Heart left ventricle (tissue), 13 donors: ENCODE data around the gene SYT15.
"Not testable (repeated sequence)": the region's sequence is repeated elsewhere in the genome, so short reads cannot be mapped to it uniquely, and the experiment has no call there.

Experiments used
- POLR2A ChIP-seq, 2 donors: fragments of 450-650 bp; IDR thresholded peaks; one replicate each; pipeline ENCODE4 v1.6.1; 2017; ENCODE audit warnings: antibody characterized with exemption in 2 of 2, mild to moderate bottlenecking in 2 of 2, moderate library complexity in 2 of 2
- TF ChIP-seq, protein P1 (sequence below), 12 donors: fragments of 200-600 bp; sonication (generic) in 4 of 12; IDR thresholded peaks; one replicate each; pipeline versions ENCODE4 v1.5.0 to v1.8.0; 2018 to 2022; ENCODE audit warnings: antibody characterized with exemption in 12 of 12, mild to moderate bottlenecking in 5 of 12
- donor health status: ischemic (EF 13 %, LVEDD 7.1; RV severe dilation, severe dysfunction).
- donor health status: DM: no; HTN: yes; CAD: no.
- donor health status: DM: no; HTN: no; CAD: no.
- donor health status: ischemic (EF 25% LVEDD 6.9; RV normal size, moderate dysfunction).
- donor health status: ischemic (EF 25% LVEDD 5.7; RV mildly dilated, moderate dysfunction).
- donor health status: ischemic (EF 35%, LVEDD 5.7; RV mildly dilated, moderate dysfunction).
- donor health status: nonischemic (EF 11% LVEDD 7.7; RV severe dilation, severe dysfunction).
- donor health status: DM: yes; HTN: yes; CAD: no.
- donor health status: PGD.
- donor health status: ischemic (EF 29% LVEDD 5.4; RV normal size, mild dysfunction).
- donor health status: nonischemic (EF 23%, LVEDD 6.1; RV moderate dilation, normal function).

DNA sequence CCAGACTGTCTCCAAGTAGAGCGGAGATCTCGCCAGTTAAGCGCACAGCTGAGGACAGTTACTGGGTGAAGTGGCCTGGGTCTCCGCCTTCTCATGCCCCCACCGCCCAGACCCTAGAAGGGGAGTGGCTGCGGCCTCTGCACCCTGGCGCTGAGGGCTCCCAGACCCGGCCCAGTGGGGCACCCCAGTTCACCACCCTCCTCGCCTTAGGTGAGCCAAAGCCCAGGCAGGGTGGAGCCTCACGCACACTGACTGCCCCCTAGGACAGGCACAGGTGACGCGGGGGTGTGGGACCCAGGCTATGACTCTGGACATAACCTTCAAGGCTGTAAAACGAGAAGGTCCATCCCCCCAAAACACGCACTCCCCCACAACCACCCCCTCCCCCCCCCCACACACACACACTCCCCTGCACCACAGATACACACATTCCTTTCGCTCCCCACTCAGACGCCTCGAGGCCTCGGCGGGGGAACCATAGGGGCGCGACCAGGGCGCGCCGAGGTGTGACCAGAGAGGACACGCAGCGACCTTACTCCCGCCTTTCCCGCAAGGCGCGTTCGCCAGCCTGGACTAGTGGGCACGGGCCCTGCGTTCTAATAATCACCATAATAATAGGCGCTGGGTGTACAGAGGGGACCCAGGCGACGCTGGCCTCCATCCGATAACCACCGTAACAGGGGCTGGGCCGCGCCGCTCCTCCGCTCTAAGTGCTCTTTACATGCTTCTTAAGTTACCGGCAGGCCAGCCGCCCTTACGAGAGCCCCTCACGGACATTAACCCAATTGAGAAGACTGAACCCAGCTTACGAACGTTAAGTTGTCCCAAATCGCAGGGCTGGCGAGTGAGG is 1.1 kb upstream of the SYT15 start:
- TF ChIP-seq POLR2A (IDR thresholded peaks at IDR 0.05), result not testable (repeated sequence)
- TF ChIP-seq, protein P1, sequence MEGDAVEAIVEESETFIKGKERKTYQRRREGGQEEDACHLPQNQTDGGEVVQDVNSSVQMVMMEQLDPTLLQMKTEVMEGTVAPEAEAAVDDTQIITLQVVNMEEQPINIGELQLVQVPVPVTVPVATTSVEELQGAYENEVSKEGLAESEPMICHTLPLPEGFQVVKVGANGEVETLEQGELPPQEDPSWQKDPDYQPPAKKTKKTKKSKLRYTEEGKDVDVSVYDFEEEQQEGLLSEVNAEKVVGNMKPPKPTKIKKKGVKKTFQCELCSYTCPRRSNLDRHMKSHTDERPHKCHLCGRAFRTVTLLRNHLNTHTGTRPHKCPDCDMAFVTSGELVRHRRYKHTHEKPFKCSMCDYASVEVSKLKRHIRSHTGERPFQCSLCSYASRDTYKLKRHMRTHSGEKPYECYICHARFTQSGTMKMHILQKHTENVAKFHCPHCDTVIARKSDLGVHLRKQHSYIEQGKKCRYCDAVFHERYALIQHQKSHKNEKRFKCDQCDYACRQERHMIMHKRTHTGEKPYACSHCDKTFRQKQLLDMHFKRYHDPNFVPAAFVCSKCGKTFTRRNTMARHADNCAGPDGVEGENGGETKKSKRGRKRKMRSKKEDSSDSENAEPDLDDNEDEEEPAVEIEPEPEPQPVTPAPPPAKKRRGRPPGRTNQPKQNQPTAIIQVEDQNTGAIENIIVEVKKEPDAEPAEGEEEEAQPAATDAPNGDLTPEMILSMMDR (IDR thresholded peaks at IDR 0.05), result not testable (repeated sequence)
